ENCODE data around the gene USH1G. TPM values are rescaled to one million over a fixed set of nuclear protein-coding genes. Genes with fewer than 3 reads are reported as not detected.

USH1G gene
- total RNA-seq, 2 experiments from 2014 or later = not detected

GRCh38 chr17:74962622-74963394 is 39.8 kb upstream of the USH1G start:
- no peak for DNase-seq
- Mint-ChIP-seq H3K27me3 (ENCODE audit: low read depth) (no peaks in the 10 kb centered on the region), H3K27ac (no peak overlapping the region), H3K4me3 (no peak overlapping the region), H3K36me3 (ENCODE audit: low read depth) (no peaks in the 10 kb centered on the region), H3K4me1 (ENCODE audit: low read depth) (peaks cover 7% of the 10 kb centered on the region), H3K9me3 (no peaks in the 10 kb centered on the region)
- CTCF ChIA-PET = interaction anchor here (0.9 to 4.6 kb wide), 26 partner anchors 9 to 554 kb away, joined by 3 to 68 read pairs (median 12); partner anchors contain the start of genes ATP5PD, CDR2L, FDXR and HID1
- intact Hi-C loops (cut with micrococcal nuclease) = loop anchor here (5.0 kb wide), 2 partner anchors 84 to 124 kb away; partner anchors contain the start of genes ATP5PD, KCTD2 and SLC16A5

DNA sequence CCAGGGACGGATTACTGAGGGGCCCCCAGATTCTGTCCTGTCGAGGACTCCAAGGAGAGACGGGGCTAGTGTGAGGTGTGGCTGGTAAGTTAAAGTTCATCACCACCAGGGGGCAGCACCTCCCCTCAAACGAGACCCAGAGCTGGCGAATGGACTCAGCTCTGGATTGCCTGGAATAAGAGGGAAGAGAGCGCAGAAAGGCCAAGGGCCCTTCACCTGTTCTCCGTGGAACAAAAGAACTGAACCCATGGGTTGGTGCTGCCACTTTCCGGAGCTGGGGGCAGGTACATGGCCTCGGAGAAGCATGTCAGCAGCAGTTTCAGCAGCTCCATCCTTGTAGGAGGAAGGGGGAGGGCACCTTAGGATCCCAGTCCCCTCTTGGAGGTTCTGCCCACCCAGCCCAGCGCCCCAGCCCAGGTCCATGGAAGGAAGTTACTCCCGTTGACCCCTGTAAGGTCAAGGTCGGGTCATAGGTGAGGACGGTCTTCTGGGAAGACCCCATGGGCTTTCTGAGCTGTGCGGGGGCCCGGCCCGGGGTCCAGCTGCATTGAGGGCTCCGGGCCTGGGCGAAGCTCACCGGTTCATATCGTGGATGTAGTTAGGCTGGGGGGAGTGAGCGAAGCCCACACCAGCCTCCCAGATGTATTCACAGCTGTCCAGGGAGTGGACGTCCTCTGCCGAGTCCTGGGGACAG is 38.7 kb upstream of the USH1G start:
- Mint-ChIP-seq H3K27ac (no peak overlapping the region), H3K36me3 (ENCODE audit: low read depth) (no peaks in the 10 kb centered on the region), H3K9me3 (no peaks in the 10 kb centered on the region), H3K4me1 (ENCODE audit: low read depth) (peaks cover 7% of the 10 kb centered on the region), H3K4me3 (no peak overlapping the region), H3K27me3 (ENCODE audit: low read depth) (no peaks in the 10 kb centered on the region)
- intact Hi-C loops (cut with micrococcal nuclease) = loop anchor here (1.0 to 5.0 kb wide), 9 partner anchors 44 to 239 kb away; partner anchors contain the start of genes ARMC7, ATP5PD, KCTD2 and MRPL58
- CTCF ChIA-PET = interaction anchor here (0.6 to 4.6 kb wide), 59 partner anchors 9 to 878 kb away, joined by 3 to 68 read pairs (median 5); partner anchors contain the start of genes ATP5PD, CDR2L, FDXR and HID1
- DNase-seq = peak; percentile 91

- Mint-ChIP-seq H3K9me3 (no peaks in the 10 kb centered on the region), H3K27ac (no peak overlapping the region), H3K4me3 (no peak overlapping the region), H3K4me1 (ENCODE audit: low read depth) (peaks cover 7% of the 10 kb centered on the region), H3K36me3 (ENCODE audit: low read depth) (no peaks in the 10 kb centered on the region), H3K27me3 (ENCODE audit: low read depth) (no peaks in the 10 kb centered on the region)
- DNase-seq = peak; percentile 79
- intact Hi-C loops (cut with micrococcal nuclease) = loop anchor here (1.0 to 5.0 kb wide), 11 partner anchors 37 to 241 kb away; partner anchors contain the start of genes ARMC7, ATP5PD, KCTD2 and MRPL58
- CTCF ChIA-PET = interaction anchor here (0.6 to 4.6 kb wide), 53 partner anchors 8 to 245 kb away, joined by 3 to 68 read pairs (median 6); partner anchors contain the start of genes ATP5PD, CDR2L, FDXR and HID1
These were observed 37.7 kb upstream of the USH1G start for GRCh38 chr17:74960570-74961342.

- no peak for DNase-seq
- CTCF ChIA-PET = interaction anchor here (0.9 to 4.6 kb wide), 38 partner anchors 12 to 246 kb away, joined by 3 to 68 read pairs (median 10); partner anchors contain the start of genes ATP5PD, CDR2L, FDXR and HID1
- H3K27me3 Mint-ChIP-seq (ENCODE audit: low read depth) = no peaks in the 10 kb centered on the region
- intact Hi-C loops (cut with micrococcal nuclease) = loop anchor here (1.0 to 5.0 kb wide), 7 partner anchors 37 to 169 kb away; partner anchors contain the start of genes ARMC7, ATP5PD, KCTD2 and MRPL58
- no peaks in the 10 kb centered on the region for H3K9me3 Mint-ChIP-seq
- no peak overlapping the region for H3K27ac Mint-ChIP-seq
- H3K36me3 Mint-ChIP-seq (ENCODE audit: low read depth) = no peaks in the 10 kb centered on the region
- H3K4me3 Mint-ChIP-seq = no peak overlapping the region
- peaks cover 7% of the 10 kb centered on the region for H3K4me1 Mint-ChIP-seq (ENCODE audit: low read depth)
These were observed 36.9 kb upstream of the USH1G start for GRCh38 chr17:74959826-74960515.

GRCh38 chr17:74957935-74958740 is 35.1 kb upstream of the USH1G start:
- Mint-ChIP-seq H3K27ac (no peak overlapping the region), H3K4me1 (ENCODE audit: low read depth) (peaks cover 7% of the 10 kb centered on the region), H3K27me3 (ENCODE audit: low read depth) (no peaks in the 10 kb centered on the region), H3K4me3 (no peak overlapping the region), H3K36me3 (ENCODE audit: low read depth) (no peaks in the 10 kb centered on the region), H3K9me3 (no peaks in the 10 kb centered on the region)
- intact Hi-C loops (cut with micrococcal nuclease) = loop anchor here (1.0 kb wide), 1 partner anchor 214 kb away; no protein-coding TSS in a partner anchor
- peak; percentile 86 for DNase-seq
- CTCF ChIA-PET = interaction anchor here (0.6 to 4.5 kb wide), 25 partner anchors 9 to 243 kb away, joined by 3 to 35 read pairs (median 4); partner anchors contain the start of genes FDXR, HID1, KCTD2 and MRPL58

DNA sequence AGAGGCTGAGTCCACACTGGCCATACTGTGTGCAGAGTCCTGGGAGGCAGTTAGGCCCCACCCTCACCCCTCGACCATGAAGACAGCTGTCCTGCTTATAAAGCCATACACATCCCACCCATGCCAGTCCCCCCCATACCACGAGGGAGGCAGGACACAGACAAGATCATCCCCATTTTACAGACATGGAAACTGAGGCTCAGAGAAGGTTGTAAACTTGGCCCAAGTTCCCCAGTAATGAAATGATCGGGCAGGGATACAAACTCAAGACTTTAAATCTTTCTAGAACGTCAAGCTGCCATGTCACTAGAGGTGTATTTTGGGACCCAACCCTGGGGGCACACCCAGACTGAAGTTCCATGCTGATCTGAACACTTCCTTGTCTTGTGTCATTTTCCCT is 33.0 kb upstream of the USH1G start:
- intact Hi-C loops (cut with micrococcal nuclease) = no loop called here
- H3K36me3 Mint-ChIP-seq (ENCODE audit: low read depth) = no peaks in the 10 kb centered on the region
- CTCF ChIA-PET = interaction anchor here (0.5 to 4.5 kb wide), 5 partner anchors 32 to 182 kb away, joined by 3 to 35 read pairs (median 3); partner anchors contain the start of genes OTOP2 and USH1G
- DNase-seq = no peak
- no peak overlapping the region for H3K4me3 Mint-ChIP-seq
- H3K27ac Mint-ChIP-seq = no peak overlapping the region
- H3K9me3 Mint-ChIP-seq = no peaks in the 10 kb centered on the region
- H3K27me3 Mint-ChIP-seq (ENCODE audit: low read depth) = no peaks in the 10 kb centered on the region
- H3K4me1 Mint-ChIP-seq (ENCODE audit: low read depth) = peaks cover 4% of the 10 kb centered on the region

- no peak for DNase-seq
- Mint-ChIP-seq H3K9me3 (no peaks in the 10 kb centered on the region), H3K4me3 (no peak overlapping the region), H3K4me1 (ENCODE audit: low read depth) (no peaks in the 10 kb centered on the region), H3K27me3 (ENCODE audit: low read depth) (no peaks in the 10 kb centered on the region), H3K36me3 (ENCODE audit: low read depth) (no peaks in the 10 kb centered on the region), H3K27ac (no peak overlapping the region)
- CTCF ChIA-PET = no interaction called here
- intact Hi-C loops (cut with micrococcal nuclease) = no loop called here
These were observed 31.8 kb upstream of the USH1G start for GRCh38 chr17:74954665-74955421.

- Mint-ChIP-seq H3K27ac (no peak overlapping the region), H3K27me3 (ENCODE audit: low read depth) (no peaks in the 10 kb centered on the region), H3K36me3 (ENCODE audit: low read depth) (no peaks in the 10 kb centered on the region), H3K4me1 (ENCODE audit: low read depth) (no peaks in the 10 kb centered on the region), H3K9me3 (no peaks in the 10 kb centered on the region), H3K4me3 (no peak overlapping the region)
- CTCF ChIA-PET = no interaction called here
- intact Hi-C loops (cut with micrococcal nuclease) = no loop called here
- no peak for DNase-seq
These were observed 31.1 kb upstream of the USH1G start for GRCh38 chr17:74954115-74954514.

DNA sequence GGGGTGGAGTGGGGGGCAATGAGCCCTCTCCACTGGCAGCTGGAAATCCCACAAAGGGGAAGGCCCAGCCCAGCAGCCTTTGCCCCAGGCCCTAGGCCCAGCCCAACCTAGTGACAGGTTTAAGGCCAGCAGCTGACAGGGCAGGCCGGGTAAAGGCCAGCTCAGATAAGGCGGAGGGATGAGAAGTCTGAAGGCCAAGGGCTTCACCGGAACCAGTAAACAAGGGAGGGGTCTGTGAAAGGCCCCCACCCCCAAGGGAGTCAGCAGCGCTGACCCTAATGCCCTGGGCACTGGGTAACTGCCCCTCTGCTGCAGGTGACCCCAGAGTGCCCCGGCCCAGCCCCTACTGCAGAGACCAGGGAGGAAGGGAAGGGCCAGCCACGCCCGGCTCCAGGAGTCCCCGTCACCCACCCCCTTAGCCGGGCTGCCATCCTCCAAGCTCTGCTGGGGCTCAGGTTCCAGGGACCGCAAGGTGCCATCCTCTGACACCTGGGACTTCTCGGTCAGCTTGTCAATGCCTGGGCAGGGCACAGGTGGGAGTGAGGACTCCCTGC is 30.2 kb upstream of the USH1G start:
- DNase-seq = no peak
- CTCF ChIA-PET = interaction anchor here (1.2 kb wide), 1 partner anchor 58 kb away, joined by 3 read pairs; no protein-coding TSS in a partner anchor
- Mint-ChIP-seq H3K4me3 (no peak overlapping the region), H3K9me3 (no peaks in the 10 kb centered on the region), H3K27me3 (ENCODE audit: low read depth) (no peaks in the 10 kb centered on the region), H3K27ac (no peak overlapping the region), H3K36me3 (ENCODE audit: low read depth) (no peaks in the 10 kb centered on the region), H3K4me1 (ENCODE audit: low read depth) (no peaks in the 10 kb centered on the region)
- intact Hi-C loops (cut with micrococcal nuclease) = no loop called here

All from activated naive CD4-positive, alpha-beta T cell treated with anti-CD3 and anti-CD28 coated beads for 36 hours (primary cell).